GM12892 (cell line): Measurements from ENCODE around the gene GPR31.
A peak's percentile ranks its signal among the peaks of the same experiment; 100 is the strongest.

Source experiments
- DNase-seq: peaks from one replicate; pipeline ENCODE4 v3.0.0; 2011; ENCODE audit not compliant: insufficient read length
- FAIRE-seq: peaks from 2 replicates; lab custom pipeline; 2011; peaks lifted over from hg19 to GRCh38; lab: Jason Lieb, UNC
- POLR2A ChIP-seq: IDR thresholded peaks from 2 replicates; pipeline ENCODE4 v1.6.1; 2011; ENCODE audit warnings: low read depth, low read length, control low read depth
- POLR2AphosphoS5 ChIP-seq: IDR thresholded peaks from 2 replicates; pipeline ENCODE4 v1.6.1; 2011; ENCODE audit warnings: low read depth, low read length, control low read depth
- TAF1 ChIP-seq: IDR thresholded peaks from 2 replicates; pipeline ENCODE4 v1.6.1; 2011; ENCODE audit warnings: low read depth, mild to moderate bottlenecking, control low read depth, low read length, borderline replicate concordance

Gene GPR31

GRCh38 chr6:167125855-167126349 lies 31.9 kb downstream of the GPR31 start:
- FAIRE-seq = no peak
- no peak for DNase-seq
- no peak for TF ChIP-seq POLR2AphosphoS5

- DNase-seq (no peak), FAIRE-seq (no peak)
- TF ChIP-seq POLR2AphosphoS5 (no peak), POLR2A (no peak), TAF1 (no peak)
Observed at GRCh38 chr6:167125410-167125809, 32.4 kb downstream of the GPR31 start.

GRCh38 chr6:167124753-167125152 lies 33.0 kb downstream of the GPR31 start:
- DNase-seq (no peak), FAIRE-seq (peak; percentile 90)
- TF ChIP-seq TAF1 (no peak), POLR2AphosphoS5 (no peak), POLR2A (no peak)

- peak; percentile 50 for FAIRE-seq
- TF ChIP-seq TAF1 (no peak), POLR2A (no peak)
- DNase-seq = no peak
Observed at GRCh38 chr6:167122827-167123657, 34.7 kb downstream of the GPR31 start, which contains the start of gene CCR6. Gene CCR6 (plus strand): TSS chr6:167123096. CDS start chr6:167136135, 13,039 bp downstream.

GRCh38 chr6:167122041-167122826 lies 35.5 kb downstream of the GPR31 start:
- TF ChIP-seq POLR2A = no peak
- TF ChIP-seq POLR2AphosphoS5 = no peak
- TF ChIP-seq TAF1 = no peak
- no peak for DNase-seq
- FAIRE-seq = peak; percentile 87

GRCh38 chr6:167121335-167121841 lies 36.4 kb downstream of the GPR31 start:
- TF ChIP-seq POLR2AphosphoS5 (no peak), TAF1 (no peak), POLR2A (no peak)
- DNase-seq (no peak), FAIRE-seq (no peak)

GRCh38 chr6:167120583-167120903 lies 37.2 kb downstream of the GPR31 start:
- FAIRE-seq (peak; percentile 90), DNase-seq (no peak)
- TF ChIP-seq POLR2A = no peak
- TF ChIP-seq POLR2AphosphoS5 = no peak
- TF ChIP-seq TAF1 = no peak

- no peak for TF ChIP-seq POLR2AphosphoS5
- no peak for TF ChIP-seq POLR2A
- no peak for TF ChIP-seq TAF1
- FAIRE-seq (no peak), DNase-seq (no peak)
Observed at GRCh38 chr6:167119670-167120582, 37.9 kb downstream of the GPR31 start.

GRCh38 chr6:167118839-167119238 lies 38.9 kb downstream of the GPR31 start:
- TF ChIP-seq TAF1 = no peak
- TF ChIP-seq POLR2AphosphoS5 = no peak
- TF ChIP-seq POLR2A = no peak
- no peak for DNase-seq
- FAIRE-seq = peak; percentile 71

GRCh38 chr6:167118006-167118405 lies 39.8 kb downstream of the GPR31 start:
- peak; percentile 60 for FAIRE-seq
- TF ChIP-seq POLR2AphosphoS5 = no peak

GRCh38 chr6:167116838-167117228 lies 40.9 kb downstream of the GPR31 start:
- FAIRE-seq (no peak), DNase-seq (no peak)
- TF ChIP-seq TAF1 (no peak), POLR2A (no peak), POLR2AphosphoS5 (no peak)

More at GRCh38 chr6:167118006-167118405, 39.8 kb downstream of the GPR31 start:
- no peak for DNase-seq
